ENCODE results near the gene MYOF.
"Not testable (repeated sequence)": the region's sequence is repeated elsewhere in the genome, so short reads cannot be mapped to it uniquely, and the experiment has no call there.

The MYOF gene

GRCh38 chr10:93393211-93393610 lies 88.9 kb downstream of the MYOF start:
- DNase-seq = no peak

GRCh38 chr10:93392121-93392520 lies 90.0 kb downstream of the MYOF start:
- DNase-seq = no peak

- DNase-seq = no peak
Measured at GRCh38 chr10:93390306-93391090, 91.6 kb downstream of the MYOF start.

DNA sequence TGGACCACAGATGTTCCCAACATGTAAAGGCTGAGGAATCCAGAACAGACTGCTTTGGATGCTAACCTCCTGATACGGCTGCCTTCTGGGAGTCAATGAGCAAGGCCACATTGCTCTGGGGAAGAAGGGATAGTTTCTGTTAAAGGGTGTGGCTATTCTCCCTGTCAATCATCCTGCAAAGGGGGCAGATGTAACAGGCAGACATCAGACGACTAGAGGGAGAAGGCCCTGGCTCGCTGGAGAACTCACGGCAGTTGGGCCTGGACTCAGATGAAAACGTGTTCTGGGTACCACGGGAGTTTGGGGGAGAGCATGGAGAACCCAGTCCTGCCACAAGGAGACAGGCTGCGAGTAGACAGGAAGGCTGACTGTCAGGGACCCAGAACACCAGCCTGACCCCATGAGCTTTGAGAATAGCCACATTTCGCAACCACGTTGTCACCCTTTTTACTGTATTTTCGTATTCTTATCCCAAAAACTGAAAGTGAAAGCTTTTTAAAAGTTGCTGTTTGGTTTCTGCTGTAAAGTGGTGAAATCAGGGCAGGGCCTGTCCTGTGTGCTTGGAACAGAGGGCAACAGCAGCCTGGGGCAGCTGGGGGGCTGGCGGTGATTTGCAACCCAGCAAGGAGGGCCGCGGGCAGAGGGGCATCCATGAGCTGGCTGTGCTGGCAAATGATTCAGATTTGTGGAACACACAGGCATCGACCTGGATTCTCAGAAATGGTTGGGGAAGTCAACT lies 95.3 kb downstream of the MYOF start:
- peak in 2 of 58 donors; percentile 4 to 7 for DNase-seq

- DNase-seq = no peak
Measured at GRCh38 chr10:93385345-93385744, 96.8 kb downstream of the MYOF start.

- no peak for DNase-seq
Measured at GRCh38 chr10:93384006-93384405, 98.1 kb downstream of the MYOF start.

- DNase-seq = no peak
Measured at GRCh38 chr10:93383562-93383981, 98.6 kb downstream of the MYOF start.

GRCh38 chr10:93379731-93380575 lies 102.2 kb downstream of the MYOF start:
- no peak for DNase-seq

GRCh38 chr10:93378997-93379730 lies 103.0 kb downstream of the MYOF start:
- DNase-seq = no peak

- no peak for DNase-seq
Measured at GRCh38 chr10:93378039-93378438, 104.1 kb downstream of the MYOF start.

- peak in 29 of 58 donors; percentile 2 to 81 (median 11) for DNase-seq
Measured at GRCh38 chr10:93376372-93377293, 105.5 kb downstream of the MYOF start.

GRCh38 chr10:93370961-93371360 lies 111.2 kb downstream of the MYOF start:
- no peak for DNase-seq

GRCh38 chr10:93369588-93370164 lies 112.5 kb downstream of the MYOF start:
- DNase-seq = no peak

DNA sequence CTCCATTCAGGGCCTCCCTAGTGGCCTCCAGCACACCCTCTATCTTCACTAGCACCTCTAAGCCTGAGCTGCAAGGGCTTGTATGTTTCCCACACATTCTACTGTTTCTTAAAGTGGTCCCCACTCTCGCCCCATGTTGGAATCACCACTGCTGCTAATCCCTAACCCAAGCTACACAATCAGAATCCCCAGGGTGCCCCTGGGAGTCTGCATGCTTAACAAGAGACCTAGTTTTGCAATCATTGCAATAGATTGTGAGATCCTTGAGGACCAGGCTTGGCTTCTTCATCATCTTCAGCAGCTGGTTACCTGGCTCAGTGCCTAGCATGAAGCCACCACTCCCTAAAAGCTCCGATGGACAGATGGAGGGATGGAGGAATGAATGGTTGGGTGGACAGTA lies 113.9 kb downstream of the MYOF start:
- no peak for DNase-seq

DNA sequence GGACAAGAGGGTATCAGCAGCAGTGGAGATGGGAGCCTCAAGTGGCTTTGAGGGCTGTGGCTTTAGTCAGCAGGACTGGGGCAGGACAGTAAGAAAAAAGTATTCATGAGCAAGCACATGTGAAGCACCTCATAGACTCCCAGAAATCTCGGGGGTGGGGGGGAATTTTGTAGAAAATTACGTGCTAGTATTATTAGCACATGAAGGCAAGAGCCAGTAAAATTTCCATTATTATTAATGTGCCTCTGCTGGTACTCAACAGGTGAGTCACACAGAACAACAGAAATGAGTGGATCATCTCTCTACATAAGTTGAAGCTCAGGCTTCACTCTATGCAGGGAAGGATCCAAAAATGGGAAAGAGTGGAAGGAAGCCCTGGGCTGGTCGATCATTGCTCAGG lies 114.5 kb downstream of the MYOF start:
- DNase-seq = no peak

GRCh38 chr10:93364966-93365365 lies 117.2 kb downstream of the MYOF start:
- DNase-seq = no peak

- peak in 2 of 58 donors; percentile 7 to 8 for DNase-seq
Measured at GRCh38 chr10:93363891-93364648, 118.1 kb downstream of the MYOF start.

GRCh38 chr10:93358398-93358797 lies 123.7 kb downstream of the MYOF start:
- not testable (repeated sequence) for DNase-seq

DNA sequence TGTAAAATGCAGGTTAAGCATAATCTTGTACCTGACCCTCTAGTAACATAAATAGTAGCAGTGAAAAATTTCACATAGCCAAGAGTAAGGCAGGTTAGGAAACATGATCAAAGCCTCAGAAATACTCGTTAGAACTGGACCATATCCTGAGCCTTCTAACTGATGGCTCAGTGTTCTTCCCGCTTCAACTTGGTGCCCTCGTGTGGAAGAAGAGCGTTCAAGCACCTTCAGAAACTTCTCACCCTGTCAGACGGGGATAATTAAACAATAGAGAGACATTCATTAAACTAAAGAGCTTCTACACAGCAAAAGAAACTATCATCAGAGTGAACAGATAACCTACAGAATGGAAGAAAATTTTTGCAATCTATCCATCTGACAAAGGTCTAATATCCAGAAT lies 124.5 kb downstream of the MYOF start:
- peak in 5 of 58 donors; percentile 2 to 18 (median 9) for DNase-seq
